Lower leg skin (tissue), 3 donors: ENCODE measurements around the gene CHD6.

ENCODE experiments used
- CTCF ChIP-seq, 3 donors: fragments of 450-650 bp; IDR thresholded peaks; one replicate each; pipeline ENCODE4 v1.5.1; 2016; ENCODE audit warnings: antibody characterized with exemption in 3 of 3, mild to moderate bottlenecking in 3 of 3, moderate library complexity in 2 of 3
- POLR2A ChIP-seq, 2 donors: fragments of 450-650 bp; IDR thresholded peaks; one replicate each; pipeline ENCODE4 v1.6.1; 2016 to 2017; ENCODE audit warnings: antibody characterized with exemption in 2 of 2, mild to moderate bottlenecking in 1 of 2, moderate library complexity in 1 of 2

- TF ChIP-seq CTCF (IDR thresholded peaks at IDR 0.05) = no peak
- no peak for TF ChIP-seq POLR2A (IDR thresholded peaks at IDR 0.05)
Measured at GRCh38 chr20:41571006-41571405, 47.2 kb downstream of the CHD6 start.
